Lower lobe of right lung (tissue), 1 donor: ENCODE data around the gene AHCYL1. TPM values are rescaled to one million over a fixed set of nuclear protein-coding genes. Genes with fewer than 3 reads are reported as not detected.

Experiments
- total RNA-seq: library from RNA; stranded (reverse); fragmentation: NEBNext Ultra II Directional; extraction: Animal tissue kit (Norgen Biotek cat#: 25700); gene quantifications from one replicate; pipeline ENCODE4 v1.2.1, GENCODE V29; 2021
- donor health status: DM: no; HTN: yes; CAD: no; lungs with severe emphysema.

The AHCYL1 gene
- total RNA-seq, 1 donor from 2014 or later = 83.9 TPM

Other genes starting within 250 kb of the AHCYL1 start
- 18.5 TPM for gene GSTM3, start 243.7 kb upstream of the AHCYL1 start, total RNA-seq
- gene EPS8L3, start 220.8 kb upstream of the AHCYL1 start, total RNA-seq = not detected
- 64.3 TPM for gene CSF1, start 73.9 kb upstream of the AHCYL1 start, total RNA-seq
- gene STRIP1, start 49.9 kb downstream of the AHCYL1 start, total RNA-seq = 36.5 TPM
- not detected for gene ALX3, start 85.9 kb downstream of the AHCYL1 start, total RNA-seq
- not detected for gene UBL4B, start 127.7 kb downstream of the AHCYL1 start, total RNA-seq
- not detected for gene SLC6A17, start 165.7 kb downstream of the AHCYL1 start, total RNA-seq
- gene KCNC4, start 225.5 kb downstream of the AHCYL1 start, total RNA-seq = 10.0 TPM